GM12801 (cell line): ENCODE measurements around the gene GAMT.

Experiments
- TF ChIP-seq, protein P1 (sequence below): IDR thresholded peaks from one replicate; pipeline ENCODE4 v1.5.1; 2011; ENCODE audit warnings: control low read depth; ENCODE audit not compliant: insufficient read length; ENCODE audit errors: extremely low read depth

Gene GAMT

GRCh38 chr19:1396768-1397679, 4.3 kb downstream of the GAMT start:
- TF ChIP-seq, protein P1, sequence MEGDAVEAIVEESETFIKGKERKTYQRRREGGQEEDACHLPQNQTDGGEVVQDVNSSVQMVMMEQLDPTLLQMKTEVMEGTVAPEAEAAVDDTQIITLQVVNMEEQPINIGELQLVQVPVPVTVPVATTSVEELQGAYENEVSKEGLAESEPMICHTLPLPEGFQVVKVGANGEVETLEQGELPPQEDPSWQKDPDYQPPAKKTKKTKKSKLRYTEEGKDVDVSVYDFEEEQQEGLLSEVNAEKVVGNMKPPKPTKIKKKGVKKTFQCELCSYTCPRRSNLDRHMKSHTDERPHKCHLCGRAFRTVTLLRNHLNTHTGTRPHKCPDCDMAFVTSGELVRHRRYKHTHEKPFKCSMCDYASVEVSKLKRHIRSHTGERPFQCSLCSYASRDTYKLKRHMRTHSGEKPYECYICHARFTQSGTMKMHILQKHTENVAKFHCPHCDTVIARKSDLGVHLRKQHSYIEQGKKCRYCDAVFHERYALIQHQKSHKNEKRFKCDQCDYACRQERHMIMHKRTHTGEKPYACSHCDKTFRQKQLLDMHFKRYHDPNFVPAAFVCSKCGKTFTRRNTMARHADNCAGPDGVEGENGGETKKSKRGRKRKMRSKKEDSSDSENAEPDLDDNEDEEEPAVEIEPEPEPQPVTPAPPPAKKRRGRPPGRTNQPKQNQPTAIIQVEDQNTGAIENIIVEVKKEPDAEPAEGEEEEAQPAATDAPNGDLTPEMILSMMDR, result no peak

- TF ChIP-seq, protein P1, result no peak
Observed at GRCh38 chr19:1396019-1396767, 5.1 kb downstream of the GAMT start.

- TF ChIP-seq, protein P1, result no peak
Observed at GRCh38 chr19:1395194-1396018, 5.9 kb downstream of the GAMT start.

- TF ChIP-seq, protein P1, result no peak
Observed at GRCh38 chr19:1394252-1395193, 6.8 kb downstream of the GAMT start.

DNA sequence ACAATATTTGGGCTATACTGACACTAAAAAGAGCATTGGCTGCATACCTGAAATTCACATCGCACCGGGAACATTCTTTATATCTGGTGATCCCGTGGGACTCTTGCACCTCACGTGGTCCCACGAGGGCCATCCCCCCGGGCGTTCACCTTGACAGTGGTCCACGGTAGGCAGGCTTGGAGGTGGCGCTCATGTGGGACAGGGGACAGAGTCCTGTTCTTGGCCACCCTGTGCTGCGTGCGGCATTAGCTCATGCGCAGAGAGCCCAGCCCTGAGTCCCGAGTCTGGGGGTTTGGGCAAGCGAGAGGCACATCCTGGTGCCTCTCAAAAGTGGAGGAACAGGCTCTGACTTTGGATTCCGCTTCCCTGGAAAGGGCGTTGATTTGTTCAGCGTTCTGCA, 7.5 kb downstream of the GAMT start:
- TF ChIP-seq, protein P1, result no peak

- TF ChIP-seq, protein P1, result no peak
Observed at GRCh38 chr19:1392939-1393530, 8.3 kb downstream of the GAMT start.
